ENCODE results near the gene TTLL9. TPM values are rescaled to one million over a fixed set of nuclear protein-coding genes. Genes with fewer than 3 reads are reported as not detected.

Gene TTLL9
- total and polyA plus RNA-seq, 2 donors (not counting 1 experiment from before 2014, with no cell fraction given), result 0.74 to 0.76 TPM

DNA sequence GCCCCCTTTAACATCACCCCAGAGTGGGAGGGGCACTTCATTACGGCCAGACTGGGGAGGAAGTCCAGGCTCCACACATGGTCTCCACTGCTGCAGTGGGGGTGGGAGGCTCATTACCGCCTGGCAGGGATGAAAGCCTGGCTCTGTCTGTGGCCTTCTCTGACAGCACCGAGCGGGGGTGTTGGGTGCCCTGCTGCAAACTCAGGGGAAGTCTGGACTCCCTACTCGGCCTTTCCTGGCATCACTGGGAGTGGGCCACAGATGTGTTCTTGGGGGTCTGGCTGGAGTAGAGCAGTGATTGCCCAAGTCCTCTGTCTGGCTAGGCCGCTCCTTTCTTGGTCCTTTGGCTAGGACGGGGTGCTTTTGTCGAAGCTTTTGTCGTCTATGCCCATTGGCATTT, 27.1 kb downstream of the TTLL9 start:
- Histone ChIP-seq H4K20me1 (ENCODE audit: control insufficient read depth, insufficient read depth, low read length, poor library complexity, severe bottlenecking) (no peaks in the 10 kb centered on the region), H3K4me1 (ENCODE audit: control insufficient read depth in 2 of 2, insufficient read depth in 2 of 2, low read length in 2 of 2) (peaks cover 10 to 15% of the 10 kb centered on the region in 2 donors), H3K79me2 (ENCODE audit: control insufficient read depth, insufficient read depth, low read length) (no peaks in the 10 kb centered on the region), H3K9ac (ENCODE audit: low read length) (no peak overlapping the region), H3K27ac (ENCODE audit: low read length in 2 of 2) (no peak overlapping the region), H3K27me3 (replicated peaks in 1 of 4; ENCODE audit: control extremely low read depth in 1 of 4, control insufficient read depth in 3 of 4, insufficient read depth in 4 of 4, low read length in 3 of 4) (no peaks in the 10 kb centered on the region), H3K9me3 (ENCODE audit: control extremely low read depth in 1 of 3, control insufficient read depth in 2 of 3, insufficient read depth in 1 of 3, low read length in 2 of 3) (peaks cover 0 to 4% (median 0%) of the 10 kb centered on the region in 3 donors), H3K4me3 (ENCODE audit: control extremely low read depth in 1 of 5, extremely low read depth in 1 of 5, insufficient read depth in 1 of 5, low read depth in 2 of 5, low read length in 4 of 5) (no peak overlapping the region), H2AFZ (ENCODE audit: insufficient read depth, low read depth, low read length, poor library complexity, severe bottlenecking) (no peak overlapping the region), H3K4me2 (replicated peaks; ENCODE audit: low read depth, low read length, poor library complexity, severe bottlenecking) (no peak overlapping the region), H3K36me3 (replicated peaks in 1 of 2; ENCODE audit: control extremely low read depth in 1 of 2, control insufficient read depth in 1 of 2, extremely low read depth in 1 of 2, insufficient read depth in 2 of 2, low read length in 1 of 2) (no peaks in the 10 kb centered on the region)
- Mint-ChIP-seq H3K4me3 (no peak overlapping the region), H3K4me1 (peaks cover 15% of the 10 kb centered on the region), H3K27me3 (no peaks in the 10 kb centered on the region), H3K27ac (peak overlapping the region; percentile 4), H3K9me3 (ENCODE audit: insufficient read depth) (no peaks in the 10 kb centered on the region)
- ChIA-PET POLR2A (no interaction called here), CTCF (interaction anchor here (0.8 to 1.8 kb wide), 2 partner anchors 45 to 54 kb away, joined by 3 to 6 read pairs; partner anchors contain the start of gene PDRG1)
- DNase-seq (no peak), ATAC-seq (ENCODE audit: low read depth) (no peak)
- TF ChIP-seq CTCF (IDR thresholded peaks at IDR 0.05) (no peak), EZH2 (IDR thresholded peaks at IDR 0.05; ENCODE audit: borderline replicate concordance, insufficient read depth, low read depth, low read length, poor library complexity, severe bottlenecking) (no peak)
- intact Hi-C loops (cut with micrococcal nuclease), result no loop called here
- 98% methylated on average over 7 of the region's 9 CpGs for WGBS (ENCODE audit: insufficient coverage)

DNA sequence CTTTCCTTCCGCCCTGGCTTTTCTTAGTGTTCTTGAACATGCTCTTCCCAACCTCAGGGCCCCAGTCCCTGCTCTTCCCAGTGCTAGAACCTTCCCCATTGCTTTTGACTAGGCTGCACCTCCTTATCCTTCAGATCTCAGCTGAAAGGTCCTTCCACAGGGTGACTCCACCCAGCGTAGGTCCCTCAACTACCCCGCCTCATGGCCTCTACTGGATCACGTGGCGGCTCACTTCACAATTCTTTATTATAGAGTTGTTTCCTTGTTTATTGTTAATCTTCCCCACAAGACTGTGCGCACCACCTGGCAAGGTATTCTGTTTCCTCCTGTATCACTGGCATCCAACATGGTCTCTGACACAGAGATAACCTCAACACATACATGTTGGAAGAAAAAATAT, 31.2 kb downstream of the TTLL9 start:
- no peaks in the 10 kb centered on the region for H3K79me2 ChIP-seq (ENCODE audit: control insufficient read depth, insufficient read depth, low read length)
- POLR2A ChIA-PET, result no interaction called here
- 86% methylated on average over 1 of the region's 6 CpGs for WGBS (ENCODE audit: insufficient coverage)
- H3K9me3 Mint-ChIP-seq (ENCODE audit: insufficient read depth), result no peaks in the 10 kb centered on the region
- no peaks in the 10 kb centered on the region for H4K20me1 ChIP-seq (ENCODE audit: control insufficient read depth, insufficient read depth, low read length, poor library complexity, severe bottlenecking)
- DNase-seq, result no peak
- no peaks in the 10 kb centered on the region for H3K36me3 ChIP-seq (replicated peaks in 1 of 2; ENCODE audit: control extremely low read depth in 1 of 2, control insufficient read depth in 1 of 2, extremely low read depth in 1 of 2, insufficient read depth in 2 of 2, low read length in 1 of 2)
- no peak overlapping the region for H3K27ac Mint-ChIP-seq
- CTCF ChIA-PET, result no interaction called here
- no peak for TF ChIP-seq CTCF (IDR thresholded peaks at IDR 0.05)
- no peak for TF ChIP-seq EZH2 (IDR thresholded peaks at IDR 0.05; ENCODE audit: borderline replicate concordance, insufficient read depth, low read depth, low read length, poor library complexity, severe bottlenecking)
- intact Hi-C loops (cut with micrococcal nuclease), result no loop called here
- H3K27me3 ChIP-seq (replicated peaks in 1 of 4; ENCODE audit: control extremely low read depth in 1 of 4, control insufficient read depth in 3 of 4, insufficient read depth in 4 of 4, low read length in 3 of 4), result no peaks in the 10 kb centered on the region
- ATAC-seq (ENCODE audit: low read depth), result no peak
- no peaks in the 10 kb centered on the region for H3K4me1 ChIP-seq (ENCODE audit: control insufficient read depth in 2 of 2, insufficient read depth in 2 of 2, low read length in 2 of 2)
- no peak overlapping the region for H3K27ac ChIP-seq (ENCODE audit: low read length in 2 of 2)
- no peak overlapping the region for H2AFZ ChIP-seq (ENCODE audit: insufficient read depth, low read depth, low read length, poor library complexity, severe bottlenecking)
- H3K4me3 ChIP-seq (ENCODE audit: control extremely low read depth in 1 of 5, extremely low read depth in 1 of 5, insufficient read depth in 1 of 5, low read depth in 2 of 5, low read length in 4 of 5), result no peak overlapping the region
- no peak overlapping the region for H3K9ac ChIP-seq (ENCODE audit: low read length)
- no peaks in the 10 kb centered on the region for H3K9me3 ChIP-seq (ENCODE audit: control extremely low read depth in 1 of 3, control insufficient read depth in 2 of 3, insufficient read depth in 1 of 3, low read length in 2 of 3)
- no peaks in the 10 kb centered on the region for H3K27me3 Mint-ChIP-seq
- no peak overlapping the region for H3K4me3 Mint-ChIP-seq
- H3K4me2 ChIP-seq (replicated peaks; ENCODE audit: low read depth, low read length, poor library complexity, severe bottlenecking), result no peak overlapping the region
- peaks cover 3% of the 10 kb centered on the region for H3K4me1 Mint-ChIP-seq

Measured in B cell (primary cell).